Adipocyte (in vitro differentiated cells): Measurements from ENCODE around the gene OR3A3.

ENCODE experiments used
- DNase-seq: peaks from one replicate; pipeline ENCODE4 v3.0.0-alpha.2; 2015; ENCODE audit warnings: low read depth
- H3K27me3 ChIP-seq: replicated peaks from 2 replicates; pipeline ENCODE4 v1.7.0; 2013; ENCODE audit warnings: mild to moderate bottlenecking, low read length, moderate library complexity; ENCODE audit not compliant: control insufficient read depth, insufficient read depth
- H3K36me3 ChIP-seq: 2 replicates; pipeline ENCODE4 v1.7.0; 2013; ENCODE audit warnings: low read length, mild to moderate bottlenecking, moderate library complexity; ENCODE audit not compliant: control insufficient read depth, insufficient read depth, severe bottlenecking
- H3K4me1 ChIP-seq: 2 replicates; pipeline ENCODE4 v1.7.0; 2013; ENCODE audit warnings: mild to moderate bottlenecking, low read length, moderate library complexity; ENCODE audit not compliant: control insufficient read depth, insufficient read depth
- H3K4me3 ChIP-seq: 2 replicates; pipeline ENCODE4 v1.7.0; 2013; ENCODE audit warnings: mild to moderate bottlenecking, low read length, moderate library complexity
- H3K9ac ChIP-seq: 2 replicates; pipeline ENCODE4 v1.7.0; 2013; ENCODE audit warnings: mild to moderate bottlenecking, low read length, moderate library complexity
- H3K9me3 ChIP-seq: 2 replicates; pipeline ENCODE4 v1.7.0; 2013; ENCODE audit warnings: mild to moderate bottlenecking, low read length, moderate library complexity; ENCODE audit not compliant: control insufficient read depth

The OR3A3 gene

GRCh38 chr17:3472137-3472536 is 61.0 kb downstream of the OR3A3 start:
- DNase-seq: no peak
- no peak overlapping the region for H3K4me3 ChIP-seq
- no peaks in the 10 kb centered on the region for H3K36me3 ChIP-seq
- H3K27me3 ChIP-seq: no peaks in the 10 kb centered on the region
- H3K9me3 ChIP-seq: no peaks in the 10 kb centered on the region
- peaks cover 20% of the 10 kb centered on the region for H3K4me1 ChIP-seq
- H3K9ac ChIP-seq: no peak overlapping the region
